GM12878 (cell line): ENCODE measurements around the gene DCP1B. TPM values are rescaled to one million over a fixed set of nuclear protein-coding genes. Genes with fewer than 3 reads are reported as not detected.

ENCODE experiments used
- BMI1 ChIP-seq: fragments of 450-650 bp; IDR thresholded peaks from 2 replicates; pipeline ENCODE4 v1.6.1; 2016; ENCODE audit warnings: mild to moderate bottlenecking, moderate library complexity, borderline replicate concordance
- CREB1 ChIP-seq: IDR thresholded peaks from 2 replicates; pipeline ENCODE4 v1.6.1; 2012; ENCODE audit warnings: low read depth, mild to moderate bottlenecking, inconsistent platforms
- DPF2 ChIP-seq: fragments of 450-650 bp; IDR thresholded peaks from 2 replicates; pipeline ENCODE4 v1.6.1; 2017; ENCODE audit warnings: mild to moderate bottlenecking
- FOXM1 ChIP-seq: IDR thresholded peaks from 2 replicates; pipeline ENCODE4 v1.6.1; 2012; ENCODE audit warnings: low read depth, mild to moderate bottlenecking, inconsistent platforms, low read length, moderate library complexity
- GATAD2B ChIP-seq: fragments of 450-650 bp; conservative IDR thresholded peaks from 2 replicates; pipeline ENCODE4 v1.6.1; 2017; ENCODE audit warnings: low read depth, mild to moderate bottlenecking, moderate library complexity
- HSF1 ChIP-seq: fragments of 150-350 bp; IDR thresholded peaks from 2 replicates; pipeline ENCODE4 v1.6.1; 2014; ENCODE audit warnings: mild to moderate bottlenecking, low read depth, low read length
- IKZF2 ChIP-seq, 2 experiments: fragments of 450-650 bp; IDR thresholded peaks; 2 replicates each; pipeline ENCODE4 v1.6.1; 2017; ENCODE audit warnings: mild to moderate bottlenecking in 2 of 2, moderate library complexity in 2 of 2
- IRF4 ChIP-seq: IDR thresholded peaks from 2 replicates; pipeline ENCODE4 v1.6.1; 2011; ENCODE audit warnings: low read depth, low read length
- JUNB ChIP-seq: IDR thresholded peaks from 2 replicates; pipeline ENCODE4 v1.6.1; 2016; ENCODE audit warnings: antibody characterized with exemption, mild to moderate bottlenecking
- MTA2 ChIP-seq: fragments of 450-650 bp; IDR thresholded peaks from 2 replicates; pipeline ENCODE4 v1.6.1; 2016; ENCODE audit warnings: low read depth, mild to moderate bottlenecking, moderate library complexity
- NBN ChIP-seq: fragments of 450-650 bp; IDR thresholded peaks from 2 replicates; pipeline ENCODE4 v1.6.1; 2016
- NR2F1 ChIP-seq: fragments of 450-650 bp; conservative IDR thresholded peaks from 2 replicates; pipeline ENCODE4 v1.6.1; 2017; ENCODE audit warnings: mild to moderate bottlenecking
- PAX5 ChIP-seq: IDR thresholded peaks from 2 replicates; pipeline ENCODE4 v1.6.1; 2011; ENCODE audit warnings: low read depth, low read length, borderline replicate concordance
- PAX8 ChIP-seq: fragments of 450-650 bp; IDR thresholded peaks from 2 replicates; pipeline ENCODE4 v1.6.1; 2017; ENCODE audit warnings: mild to moderate bottlenecking, moderate library complexity
- PBX3 ChIP-seq: IDR thresholded peaks from 2 replicates; pipeline ENCODE4 v1.6.1; 2011; ENCODE audit warnings: mild to moderate bottlenecking, low read depth, low read length, moderate library complexity; ENCODE audit not compliant: insufficient replicate concordance
- PKNOX1 ChIP-seq: fragments of 450-650 bp; IDR thresholded peaks from 2 replicates; pipeline ENCODE4 v1.6.1; 2016; ENCODE audit warnings: mild to moderate bottlenecking
- RELB ChIP-seq: fragments of 450-650 bp; IDR thresholded peaks from 2 replicates; pipeline ENCODE4 v1.6.1; 2017; ENCODE audit warnings: low read depth, mild to moderate bottlenecking, moderate library complexity
- RFX5 ChIP-seq: IDR thresholded peaks from 2 replicates; pipeline ENCODE4 v1.6.1; 2011; ENCODE audit warnings: low read depth, low read length, improper control_type of control experiment
- RUNX3 ChIP-seq: IDR thresholded peaks from 2 replicates; pipeline ENCODE4 v1.6.1; 2012; ENCODE audit warnings: low read length, inconsistent platforms
- SUZ12 ChIP-seq: fragments of 200-600 bp; sonication (generic); IDR thresholded peaks from one replicate; pipeline ENCODE4 v1.6.1; 2018; ENCODE audit warnings: antibody characterized with exemption, mild to moderate bottlenecking; ENCODE audit not compliant: unreplicated experiment
- YBX1 ChIP-seq: fragments of 450-650 bp; IDR thresholded peaks from 2 replicates; pipeline ENCODE4 v1.6.1; 2016; ENCODE audit warnings: antibody characterized with exemption
- YY1 ChIP-seq: IDR thresholded peaks from 2 replicates; pipeline ENCODE4 v1.6.1; 2011; ENCODE audit warnings: low read depth, mild to moderate bottlenecking, low read length
- ZNF622 ChIP-seq: fragments of 450-650 bp; IDR thresholded peaks from 2 replicates; pipeline ENCODE4 v1.6.1; 2017; ENCODE audit warnings: mild to moderate bottlenecking, inconsistent platforms
- polyA plus RNA-seq, 11 experiments: library from polyadenylated mRNA; depleted of rRNA in 4 of 11; unstranded in 6 of 11; stranded (reverse) in 5 of 11; fragments of >200 nt; fragmentation: Nextera tagmentation in 4 of 11; fragmentation: Illumina TruSeq in 1 of 11; extraction: Ambion mirVana in 4 of 11; extraction: Trizol in 1 of 11; gene quantifications; 1 replicate in 1 of 11; 2 replicates in 10 of 11; pipeline versions ENCODE4 v1.2.1 to v1.2.3, GENCODE V29; 2011 to 2016; ENCODE audit warnings: inconsistent platforms in 2 of 11, missing spikeins in 2 of 11, low read depth in 1 of 11
- total RNA-seq, 4 experiments: library from RNA; depleted of rRNA in 3 of 4; stranded (reverse); fragments of >200 nt in 3 of 4; fragmentation: Illumina TruSeq in 1 of 4; extraction: Trizol in 1 of 4; gene quantifications; 2 replicates each; pipeline versions ENCODE4 v1.2.1 to v1.2.3, GENCODE V29; 2013 to 2021

Gene DCP1B
- total and polyA plus RNA-seq, 10 of the 15 experiments (the other 5 are each of a cell fraction or from before 2014, with no cell fraction given): 1.3 to 23.4 (median 15.3) TPM

- TF ChIP-seq IKZF2 (IDR thresholded peaks at IDR 0.05) (peak; percentile 63 to 85; a peak in 3 of 4 replicates), YY1 (no peak), ZNF622 (no peak), RFX5 (no peak), SUZ12 (no peak), HSF1 (no peak), NR2F1 (peak; percentile 99), YBX1 (no peak), MTA2 (peak; percentile 92), PAX8 (no peak), GATAD2B (no peak), PAX5 (peak; percentile 24; the same call in 1 of the 2 replicates), NBN (no peak), DPF2 (peak; percentile 91), BMI1 (peak; percentile 79), RUNX3 (peak; percentile 71), FOXM1 (0 out of 2 replicates have a peak, but pooled peaks have one; percentile 13), RELB (0 out of 2 replicates have a peak, but pooled peaks have one; percentile 48), JUNB (peak; percentile 58), IRF4 (peak; percentile 73; the same call in 1 of the 2 replicates), PBX3 (peak; percentile 54), PKNOX1 (peak; percentile 58; the same call in 1 of the 2 replicates), CREB1 (no peak)
These were observed 13.5 kb upstream of the DCP1B start (continued) for GRCh38 chr12:2017546-2018337.
